Body of pancreas (tissue), 4 donors: Measurements from ENCODE around the gene TXNIP. TPM values are rescaled to one million over a fixed set of nuclear protein-coding genes. Genes with fewer than 3 reads are reported as not detected.

ENCODE experiments used
- ATAC-seq: fragments of 150-250 bp; one replicate; pipeline ENCODE4 v1.9.1; 2016
- DNase-seq, 4 donors: peaks; one replicate each; pipeline ENCODE4 v3.0.0-alpha.2; 2019
- H3K27ac ChIP-seq, 4 donors: fragments of 200-600 bp; sonication (generic); 1 replicate in 3 of 4; 2 replicates in 1 of 4; pipeline versions ENCODE4 v1.5.1 to v1.6.1; 2016 to 2019; ENCODE audit warnings: mild to moderate bottlenecking in 1 of 4, mixed read lengths in 1 of 4, moderate library complexity in 1 of 4
- H3K27me3 ChIP-seq, 2 donors: fragments of 200-600 bp; sonication (generic); one replicate each; pipeline ENCODE4 v1.6.0; 2016; ENCODE audit warnings: mild to moderate bottlenecking in 1 of 2
- H3K36me3 ChIP-seq, 2 donors: fragments of 200-600 bp; sonication (generic); replicated peaks in 1 of 2; 2 replicates each; pipeline ENCODE4 v1.5.1; 2016; ENCODE audit warnings: low read depth in 2 of 2; ENCODE audit not compliant: insufficient read depth in 1 of 2
- H3K4me1 ChIP-seq: fragments of 200-600 bp; sonication (generic); one replicate; pipeline ENCODE4 v1.6.0; 2016
- H3K4me3 ChIP-seq, 2 donors: fragments of 200-600 bp; sonication (generic); 1 replicate in 1 of 2; 2 replicates in 1 of 2; pipeline ENCODE4 v1.5.1; 2016 to 2019
- H3K9me3 ChIP-seq, 3 donors: fragments of 200-600 bp; sonication (generic); 1 replicate in 2 of 3; 2 replicates in 1 of 3; pipeline ENCODE4 v1.5.1; 2016
- CTCF ChIP-seq, 7 experiments: fragments of 450-650 bp in 4 of 7; fragments of 200-600 bp in 3 of 7; sonication (generic) in 3 of 7; IDR thresholded peaks; one replicate each; pipeline ENCODE4 v1.5.1; 2016 to 2019; ENCODE audit warnings: antibody characterized with exemption in 7 of 7
- POLR2A ChIP-seq, 3 donors: fragments of 450-650 bp; IDR thresholded peaks; one replicate each; pipeline ENCODE4 v1.6.1; 2016; ENCODE audit warnings: antibody characterized with exemption in 3 of 3, mild to moderate bottlenecking in 2 of 3
- WGBS, 2 donors: methylation state at CpG; one replicate each; pipeline ENCODE4 v1.1.5; 2017; 5-methylcytosine and 5-hydroxymethylcytosine counted together
- intact Hi-C: fragments of 100-400 bp; cut with DNase I; formaldehyde crosslinking; loops from one replicate; pipeline ENCODE4 v1.15.1; 2023
- total RNA-seq, 2 donors: library from RNA; depleted of rRNA; stranded (reverse); fragments of >200 nt; gene quantifications; one replicate each; pipeline ENCODE4 v1.1.0, GENCODE V29; 2016

Gene TXNIP
- total RNA-seq, 2 donors from 2014 or later, result 414 to 820 TPM

- intact Hi-C loops, result no loop called here
These were observed 31.9 kb downstream of the TXNIP start, which contains the start of the genes ANKRD34A and POLR3GL for GRCh38 chr1:145964328-145965118. TSS of gene ANKRD34A (minus strand) at chr1:145964575. CDS start at chr1:145961759, 2,816 bp downstream. TSS of gene POLR3GL (plus strand) at chr1:145964690. CDS start at chr1:145974866, 10,176 bp downstream.

GRCh38 chr1:145963265-145964019 lies 32.9 kb downstream of the TXNIP start:
- DNase-seq (no peak), ATAC-seq (no peak)
- Histone ChIP-seq H3K36me3 (no peaks in the 10 kb centered on the region), H3K27me3 (no peaks in the 10 kb centered on the region), H3K4me1 (peaks cover 45% of the 10 kb centered on the region), H3K27ac (peak overlapping the region in 3 of 4 donors; percentile 88 to 92 (median 90)), H3K9me3 (no peaks in the 10 kb centered on the region), H3K4me3 (no peak overlapping the region)
- 52 to 57% methylated on average over 5 of the region's 5 CpGs for WGBS, 2 donors
- TF ChIP-seq CTCF (IDR thresholded peaks at IDR 0.05) (no peak), POLR2A (IDR thresholded peaks at IDR 0.05) (no peak)
- intact Hi-C loops, result no loop called here

More at GRCh38 chr1:145964328-145965118, 31.9 kb downstream of the TXNIP start, which contains the start of the genes ANKRD34A and POLR3GL:
- peak; percentile 69 to 91 (median 89) for TF ChIP-seq POLR2A (IDR thresholded peaks at IDR 0.05)
- peak in 1 of 7 experiments; percentile 20 for TF ChIP-seq CTCF (IDR thresholded peaks at IDR 0.05)
- Histone ChIP-seq H3K9me3 (no peaks in the 10 kb centered on the region), H3K4me1 (peaks cover 45% of the 10 kb centered on the region), H3K4me3 (peak within 1 kb of the TSS; percentile 8 to 43), H3K27ac (peak within 1 kb of the TSS; percentile 63 to 92 (median 89)), H3K36me3 (no peaks in the 10 kb centered on the region), H3K27me3 (no peaks in the 10 kb centered on the region)
- ATAC-seq, result peak; percentile 95
- WGBS, 2 donors, result 1% methylated on average over 22 to 37 of the region's 37 CpGs
- peak; percentile 95 to 98 (median 97) for DNase-seq

- Histone ChIP-seq H3K9me3 (no peaks in the 10 kb centered on the region), H3K4me1 (peaks cover 45% of the 10 kb centered on the region), H3K4me3 (no peak overlapping the region), H3K27me3 (no peaks in the 10 kb centered on the region), H3K27ac (peak overlapping the region in 2 of 4 donors; percentile 26 to 90), H3K36me3 (no peaks in the 10 kb centered on the region)
- TF ChIP-seq CTCF (IDR thresholded peaks at IDR 0.05) (no peak), POLR2A (IDR thresholded peaks at IDR 0.05) (no peak)
- WGBS, 2 donors, result 7 to 23% methylated on average over 15 to 34 of the region's 36 CpGs
- ATAC-seq, result no peak
- DNase-seq, result peak in 2 of 4 donors; percentile 26 to 55
- intact Hi-C loops, result no loop called here
These were observed 33.9 kb downstream of the TXNIP start for GRCh38 chr1:145962157-145963102.

- Histone ChIP-seq H3K36me3 (no peaks in the 10 kb centered on the region), H3K4me1 (peaks cover 54% of the 10 kb centered on the region), H3K4me3 (peak overlapping the region; percentile 44 to 45), H3K27me3 (no peaks in the 10 kb centered on the region), H3K9me3 (no peaks in the 10 kb centered on the region), H3K27ac (peak overlapping the region in 1 of 4 donors; percentile 62)
- DNase-seq (peak in 2 of 4 donors; percentile 29 to 49), ATAC-seq (no peak)
- 2 to 5% methylated on average over 29 to 57 of the region's 57 CpGs for WGBS, 2 donors
- TF ChIP-seq POLR2A (IDR thresholded peaks at IDR 0.05) (no peak), CTCF (IDR thresholded peaks at IDR 0.05) (no peak)
- intact Hi-C loops, result no loop called here
These were observed 34.8 kb downstream of the TXNIP start for GRCh38 chr1:145961425-145962156.
